Keratinocyte (primary cell): ENCODE measurements around the gene RAB1B.

ENCODE experiments used
- CTCF ChIP-seq, 3 experiments: IDR thresholded peaks in 1 of 3; conservative IDR thresholded peaks in 1 of 3; optimal IDR thresholded peaks in 1 of 3; 2 replicates in 2 of 3; 3 replicates in 1 of 3; pipeline versions ENCODE3 to v1.5.1; 2011; ENCODE audit warnings: low read length in 3 of 3, mild to moderate bottlenecking in 3 of 3, moderate library complexity in 2 of 3, control low read depth in 1 of 3, inconsistent platforms in 1 of 3; ENCODE audit not compliant: insufficient read depth in 2 of 3; ENCODE audit errors: extremely low read depth in 1 of 3
- EZH2 ChIP-seq: IDR thresholded peaks from one replicate; pipeline ENCODE4 v1.6.1; 2012; ENCODE audit warnings: inconsistent platforms, mild to moderate bottlenecking, low read length, moderate library complexity

GRCh38 chr11:66278363-66279091 lies 10.1 kb downstream of the RAB1B start:
- TF ChIP-seq EZH2 (no peak), CTCF (optimal IDR thresholded peaks at IDR 0.05 in 1 of 3, IDR thresholded peaks at IDR 0.05 in 1 of 3, conservative IDR thresholded peaks at IDR 0.05 in 1 of 3; ENCODE audit: extremely low read depth in 1 of 3, insufficient read depth in 2 of 3, low read length in 3 of 3) (no peak)
